ENCODE data around the gene SNAI1.

The SNAI1 gene

GRCh38 chr20:50013976-50014375 lies 31.2 kb downstream of the SNAI1 start:
- DNase-seq (ENCODE audit: low read depth in 2 of 2) = no peak

DNA sequence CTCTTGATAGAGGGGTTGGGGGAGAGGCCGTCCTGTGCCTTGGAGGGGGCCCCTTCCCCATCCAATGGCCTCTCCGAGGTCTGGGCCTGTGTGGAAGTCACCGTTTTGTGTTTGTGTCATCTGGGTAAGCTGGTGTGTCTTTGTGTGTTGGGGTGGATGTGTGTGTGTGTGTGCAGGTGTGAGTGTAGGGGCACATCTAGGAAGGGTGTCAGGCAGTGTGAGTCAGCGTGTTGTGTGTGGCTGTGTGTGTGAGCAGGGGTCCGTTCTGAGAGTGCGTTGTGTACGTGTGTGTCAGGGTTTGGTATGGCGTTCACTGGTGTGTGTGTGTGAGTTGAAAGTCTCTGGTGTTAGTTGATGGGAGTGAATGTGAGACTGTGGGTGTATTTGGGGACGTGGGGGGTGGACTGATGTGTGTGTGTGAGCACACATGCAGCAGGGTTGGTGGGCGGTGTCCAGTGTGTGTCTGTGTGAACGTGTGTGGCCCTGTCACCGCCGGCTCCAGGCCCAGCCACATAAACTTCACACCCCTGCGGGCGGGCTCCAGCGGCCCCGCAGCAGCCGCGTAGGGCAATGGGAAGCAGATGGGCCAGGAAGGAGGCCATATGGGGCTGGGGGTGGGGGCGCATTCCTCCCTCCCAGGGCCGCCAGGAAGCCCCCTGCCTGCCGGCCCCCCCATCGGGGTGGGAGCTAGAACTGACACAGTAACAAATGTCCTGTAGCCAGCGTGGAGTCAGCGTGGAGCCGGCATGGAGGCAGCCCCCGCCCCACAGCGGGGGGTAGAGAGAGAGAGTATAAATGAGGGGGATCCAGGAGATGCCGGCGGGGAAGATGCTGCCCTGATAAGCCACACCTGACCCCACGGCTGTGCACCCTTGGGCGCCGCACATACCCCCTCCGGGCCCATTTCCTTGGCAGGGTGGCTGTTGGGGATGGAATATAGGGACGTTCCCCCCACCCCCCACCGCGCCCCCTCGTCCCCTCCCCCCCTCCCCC lies 32.1 kb downstream of the SNAI1 start:
- no peak for DNase-seq (ENCODE audit: low read depth in 2 of 2)

- DNase-seq (ENCODE audit: low read depth in 2 of 2) = no peak
These were observed 32.8 kb downstream of the SNAI1 start for GRCh38 chr20:50015636-50015992.

DNA sequence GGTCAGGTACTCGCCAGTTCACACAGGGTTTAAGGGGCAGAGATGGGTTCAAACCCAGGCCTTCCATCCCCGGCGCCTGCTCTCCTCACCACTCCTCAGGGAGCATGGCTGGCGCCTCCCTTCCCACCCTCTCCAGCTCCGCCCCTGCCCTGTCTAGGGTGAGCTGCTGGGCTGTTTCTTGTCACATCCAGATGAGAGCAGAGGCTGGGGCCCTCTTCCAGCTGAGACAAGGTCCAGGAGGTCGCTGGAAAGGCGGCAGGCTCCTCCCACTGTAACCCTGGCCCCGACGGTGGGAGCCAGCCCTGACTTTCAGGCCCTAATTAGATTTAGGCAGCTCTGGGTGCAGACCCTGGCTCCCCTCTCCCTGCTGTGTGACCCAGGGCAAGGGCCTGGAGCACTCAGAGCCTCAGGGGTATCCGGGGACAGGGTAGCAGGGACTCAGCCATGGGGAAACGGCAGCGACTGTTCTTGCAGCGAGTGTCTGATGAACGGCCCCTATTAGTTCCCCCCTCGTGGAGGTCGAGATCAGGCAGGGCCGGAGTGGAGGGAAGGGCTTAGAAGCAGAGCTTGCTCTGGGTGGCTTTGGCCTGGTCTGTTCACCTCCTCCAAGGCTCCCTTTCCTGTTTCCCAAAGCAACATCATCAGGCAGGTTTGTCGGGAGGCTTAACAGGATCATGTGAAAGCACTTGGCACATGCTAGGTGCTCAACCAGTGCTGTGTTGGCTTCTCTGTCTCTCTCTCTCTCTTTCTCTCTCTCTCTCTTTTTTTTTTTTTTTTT lies 33.4 kb downstream of the SNAI1 start:
- no peak for DNase-seq (ENCODE audit: low read depth in 2 of 2)

DNA sequence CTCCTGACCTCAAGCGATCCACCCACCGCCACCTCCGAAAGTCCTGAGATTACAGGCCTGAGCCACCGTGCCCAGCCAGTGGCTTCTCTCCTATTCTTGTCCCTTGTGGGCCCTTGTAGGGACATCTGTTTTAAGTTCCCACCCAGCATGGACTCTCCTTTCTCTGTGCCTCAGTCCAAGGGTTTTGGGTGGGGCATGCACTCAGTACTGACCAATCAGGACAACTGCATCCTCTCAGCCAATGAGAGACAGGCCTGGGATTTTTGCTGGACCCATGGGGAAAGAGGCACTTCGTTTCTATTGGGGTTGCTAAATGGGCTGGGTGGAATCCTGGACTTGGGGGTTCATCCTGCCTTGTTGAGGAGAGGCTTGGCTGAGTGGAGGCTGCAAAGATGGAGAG lies 34.4 kb downstream of the SNAI1 start:
- DNase-seq (ENCODE audit: low read depth in 2 of 2) = no peak

- DNase-seq (ENCODE audit: low read depth in 2 of 2) = no peak
These were observed 34.9 kb downstream of the SNAI1 start for GRCh38 chr20:50017576-50018248.

DNA sequence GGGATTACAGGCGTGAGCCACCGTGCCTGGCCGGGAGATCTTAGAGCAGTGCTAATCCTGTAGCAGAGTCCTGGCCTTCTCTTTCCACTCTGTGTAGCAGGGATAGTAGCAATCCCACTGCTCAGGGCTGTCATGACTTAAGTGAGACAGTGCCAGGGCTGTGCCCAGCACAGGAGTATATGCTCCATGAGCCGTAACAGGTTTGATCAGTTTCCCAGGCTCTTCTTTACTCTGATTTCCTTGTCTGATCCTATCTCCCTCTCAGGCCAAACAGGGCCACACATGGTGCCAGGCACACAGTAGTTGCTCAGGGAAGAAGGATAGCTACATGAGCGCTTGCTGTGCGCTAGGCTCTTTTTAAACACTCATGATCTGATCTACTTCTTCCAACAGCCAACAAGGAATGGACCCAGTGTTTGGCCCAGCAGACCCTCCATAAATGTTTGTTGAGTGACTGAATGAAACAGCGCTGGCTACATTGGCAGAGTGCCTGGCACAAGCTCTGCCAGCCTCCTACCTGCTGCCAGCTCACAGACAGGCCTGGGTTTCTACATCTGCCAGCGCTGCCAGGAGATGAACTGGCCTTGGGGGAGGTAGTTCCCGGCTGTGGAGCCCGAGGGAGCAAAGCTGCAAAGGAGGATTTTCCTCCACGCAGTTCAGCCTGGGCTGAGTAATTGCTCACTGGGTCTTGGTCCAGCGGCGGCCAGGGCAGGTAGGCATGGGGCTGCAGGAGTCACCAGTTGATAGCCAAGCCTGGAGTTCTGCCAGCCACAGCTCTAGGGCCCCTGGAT lies 36.9 kb downstream of the SNAI1 start:
- no peak for DNase-seq (ENCODE audit: low read depth in 2 of 2)

- no peak for DNase-seq (ENCODE audit: low read depth in 2 of 2)
These were observed 37.5 kb downstream of the SNAI1 start for GRCh38 chr20:50020288-50020687.

DNA sequence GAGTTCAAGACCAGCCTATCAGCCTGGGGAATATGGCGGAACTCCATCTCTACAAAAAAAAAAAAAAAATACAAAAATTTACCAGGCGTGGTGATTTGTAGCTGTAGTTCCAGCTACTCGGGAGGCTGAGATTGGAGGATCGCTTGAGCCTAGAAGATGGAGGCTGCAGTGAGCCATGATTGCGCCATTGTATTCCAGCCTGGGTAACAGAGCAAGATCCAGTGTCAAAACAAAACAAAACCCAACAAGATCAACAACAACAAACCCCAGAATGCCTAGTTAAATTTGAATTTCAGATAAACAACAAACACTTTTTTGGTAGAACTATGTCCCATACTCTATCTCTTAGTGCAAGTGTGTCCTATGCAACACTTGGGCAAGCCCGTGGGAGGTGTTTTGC lies 39.9 kb downstream of the SNAI1 start:
- DNase-seq (ENCODE audit: low read depth in 2 of 2) = no peak

DNA sequence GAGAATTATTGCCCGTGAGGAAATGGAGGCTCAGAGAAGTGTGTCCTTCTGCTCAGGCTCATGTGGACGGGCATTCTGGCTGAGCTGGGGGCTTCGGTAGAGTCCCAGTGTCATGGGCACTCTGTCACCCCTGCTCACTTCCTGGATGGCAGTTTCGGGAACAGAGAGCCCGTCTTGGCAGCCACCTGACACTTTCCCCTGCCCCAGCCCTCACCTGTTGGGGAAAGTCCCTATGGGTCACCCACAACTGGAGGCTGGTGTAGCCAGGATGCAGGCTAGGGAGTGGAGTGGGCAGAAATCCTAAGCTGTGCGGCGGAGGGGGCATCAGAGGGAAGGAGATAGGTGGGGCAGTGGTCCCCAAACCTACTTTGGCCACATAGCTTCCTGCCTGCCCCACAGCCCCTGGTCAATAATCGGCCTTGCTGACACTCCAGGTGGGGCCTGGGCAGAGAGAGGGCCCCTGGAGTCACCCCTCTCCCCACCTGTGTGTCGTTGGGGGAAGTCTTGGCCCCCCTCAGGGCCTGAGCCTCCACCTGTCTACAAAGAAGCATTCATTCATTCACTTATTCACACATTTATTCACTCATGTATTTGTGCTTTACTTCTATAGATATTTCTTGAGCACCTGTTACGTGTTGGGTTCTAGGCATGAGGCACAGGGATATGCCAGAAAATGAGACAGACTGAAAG lies 40.5 kb downstream of the SNAI1 start:
- no peak for DNase-seq (ENCODE audit: low read depth in 2 of 2)

DNA sequence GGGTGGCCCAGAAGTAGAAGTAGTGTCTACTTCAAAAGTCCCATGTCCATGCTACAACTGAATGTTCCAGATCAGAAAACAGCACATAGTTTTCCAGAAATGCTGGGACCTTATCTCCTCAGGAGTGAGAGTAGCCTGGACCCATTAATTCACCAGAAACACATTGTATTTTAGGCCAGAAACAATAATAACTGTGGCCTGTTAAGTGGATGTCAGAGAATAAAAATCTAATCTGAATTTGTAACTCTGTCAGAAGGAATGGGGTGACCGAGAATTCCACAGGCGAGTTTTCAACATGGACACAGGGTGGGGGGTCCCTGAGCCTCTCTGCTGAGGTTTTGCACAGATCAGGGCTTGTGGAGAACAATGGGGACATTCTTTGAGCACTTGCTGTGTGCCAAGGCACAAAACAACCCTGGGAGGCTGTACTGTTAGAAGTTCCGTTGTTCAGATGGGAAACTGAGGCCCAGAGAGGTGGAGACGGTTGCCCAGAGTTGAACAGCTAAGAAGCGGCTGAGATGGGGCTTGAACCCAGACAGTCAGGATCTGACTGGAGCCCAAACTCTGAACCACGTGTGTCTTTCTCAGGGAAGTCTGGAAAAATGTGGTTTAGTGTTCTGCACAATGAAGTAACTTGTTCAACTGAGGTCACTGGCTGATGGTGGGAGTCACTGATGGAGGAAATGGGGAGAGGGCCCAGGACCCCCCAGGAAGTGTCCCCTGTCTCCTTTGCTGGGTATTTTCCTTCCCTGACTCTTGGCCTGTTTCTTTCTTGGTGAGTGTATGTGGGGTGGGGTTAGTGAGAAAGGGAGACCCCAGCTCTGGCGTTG lies 44.2 kb downstream of the SNAI1 start:
- DNase-seq (ENCODE audit: low read depth in 2 of 2) = no peak

DNA sequence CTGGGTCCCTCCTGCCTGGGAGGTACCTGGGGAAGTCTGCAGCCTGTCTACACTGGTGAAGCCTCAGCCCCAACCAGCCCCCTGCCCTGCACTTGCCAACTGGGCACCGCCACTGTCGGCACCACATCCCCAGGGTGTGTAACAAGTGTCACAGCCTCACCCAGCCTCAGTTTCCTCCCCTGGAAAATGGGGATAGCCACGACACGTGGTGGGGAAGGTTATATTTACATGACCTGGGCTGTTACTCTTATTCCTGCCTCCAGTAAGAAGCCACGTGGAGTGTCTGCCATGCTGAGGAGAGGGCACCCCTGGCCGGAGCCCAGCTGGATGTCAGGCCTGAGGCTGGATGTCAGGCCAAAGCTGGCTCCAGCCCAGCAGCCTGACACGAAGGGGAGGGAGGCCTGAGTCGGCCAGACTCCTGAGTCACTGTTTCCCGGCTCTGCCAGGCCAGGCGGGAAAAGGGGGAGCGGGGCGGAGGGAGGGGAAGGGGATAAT lies 44.9 kb downstream of the SNAI1 start:
- no peak for DNase-seq (ENCODE audit: low read depth in 2 of 2)

- no peak for DNase-seq (ENCODE audit: low read depth in 2 of 2)
These were observed 46.4 kb downstream of the SNAI1 start for GRCh38 chr20:50029083-50029696.

DNA sequence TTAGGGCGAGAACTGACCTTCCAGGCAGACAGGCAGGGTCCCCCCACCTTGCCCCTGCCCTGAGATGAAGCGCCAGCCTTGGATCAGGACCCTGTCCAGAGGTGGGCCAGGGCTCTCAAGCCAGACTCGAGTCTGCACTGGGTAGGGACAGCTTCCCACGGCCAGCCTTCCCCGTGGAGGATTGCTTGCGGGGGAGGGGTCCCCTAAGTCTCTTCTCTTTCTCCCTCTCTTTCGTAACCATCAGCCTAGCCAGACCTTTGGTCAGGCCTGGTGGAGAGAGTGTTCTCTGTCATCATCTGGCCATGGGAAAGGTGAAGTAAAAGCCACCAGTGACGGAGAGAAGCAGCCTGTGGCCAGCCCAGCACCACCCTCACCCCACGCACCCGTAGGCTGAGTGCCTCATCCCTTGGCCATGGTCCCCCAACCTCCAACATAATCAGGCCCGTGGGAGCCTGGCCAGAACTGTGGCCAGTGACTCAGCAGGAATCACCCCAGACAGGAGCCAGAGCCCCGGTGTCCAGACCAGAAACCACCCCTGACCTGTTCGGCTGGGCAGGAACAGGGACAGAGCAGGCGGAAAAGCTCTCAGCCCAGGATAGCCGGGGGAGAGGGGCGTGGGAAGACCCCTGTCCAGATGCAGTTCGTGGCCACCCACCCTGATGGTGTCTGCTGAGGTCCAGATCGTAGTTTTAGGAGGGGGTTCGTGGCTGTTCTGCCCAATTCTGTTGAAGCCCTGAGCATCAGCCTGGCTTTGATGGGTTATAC lies 47.1 kb downstream of the SNAI1 start:
- no peak for DNase-seq (ENCODE audit: low read depth in 2 of 2)

GRCh38 chr20:50032955-50033666 lies 50.3 kb downstream of the SNAI1 start:
- DNase-seq (ENCODE audit: low read depth in 2 of 2) = no peak

- no peak for DNase-seq (ENCODE audit: low read depth in 2 of 2)
These were observed 51.9 kb downstream of the SNAI1 start for GRCh38 chr20:50034567-50035180.

- no peak for DNase-seq (ENCODE audit: low read depth in 2 of 2)
These were observed 53.9 kb downstream of the SNAI1 start for GRCh38 chr20:50036703-50037102.

DNA sequence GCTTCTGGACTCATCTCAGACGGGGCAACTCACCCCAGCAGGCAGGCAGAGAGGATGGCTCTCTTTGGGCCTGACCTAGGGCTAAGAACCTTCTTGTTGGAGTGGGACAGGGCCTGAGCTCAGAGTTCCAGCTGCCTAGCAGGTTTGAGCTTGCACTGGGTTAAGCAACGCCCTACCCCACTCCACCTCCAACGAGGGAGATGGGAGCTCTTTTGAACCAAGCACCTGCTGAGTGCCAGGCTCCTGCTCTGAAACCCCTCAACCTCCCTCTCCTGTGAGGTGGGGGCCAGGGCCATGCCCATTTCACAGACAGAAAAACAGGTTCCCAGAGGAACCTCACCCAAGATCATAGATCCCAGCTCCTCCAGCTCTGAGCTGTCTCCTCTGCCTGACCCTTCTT lies 54.3 kb downstream of the SNAI1 start:
- no peak for DNase-seq (ENCODE audit: low read depth in 2 of 2)

Measured in stimulated activated CD8-positive, alpha-beta memory T cell treated with anti-CD3 and anti-CD28 coated beads, Interleukin-2, amount 100 ng/mL, for 1 hour (primary cell).